ENCODE results near the gene TREH. TPM values are rescaled to one million over a fixed set of nuclear protein-coding genes. Genes with fewer than 3 reads are reported as not detected.
A peak's percentile ranks its signal among the peaks of the same experiment; 100 is the strongest.

The TREH gene
- total RNA-seq, 2 donors from 2014 or later: 2.4 TPM; not detected in 1

DNA sequence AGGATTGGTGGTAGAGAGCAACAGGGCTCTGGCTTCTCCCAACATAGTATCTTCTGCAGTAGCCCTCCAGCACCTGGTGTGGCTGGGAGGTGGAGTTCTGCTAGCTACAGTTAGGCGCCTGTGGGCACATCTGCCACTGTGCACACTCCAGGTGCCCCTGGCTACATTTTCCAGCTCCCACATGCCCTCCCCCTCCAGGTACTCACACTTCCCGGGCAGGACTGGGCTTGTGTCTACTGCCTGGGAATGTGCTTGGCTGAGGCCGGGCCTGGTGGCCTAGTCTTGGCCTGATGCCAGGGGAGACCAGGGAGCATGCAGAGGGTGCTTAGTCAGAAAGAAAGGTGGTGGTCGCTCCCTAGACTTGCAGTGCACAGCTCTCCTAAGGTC is 56.2 kb downstream of the TREH start:
- peak; percentile 74 for DNase-seq (ENCODE audit: low spot score)
- H3K36me3 ChIP-seq: no peaks in the 10 kb centered on the region
- H3K27ac ChIP-seq: peak overlapping the region; percentile 83 to 87
- H3K9me3 ChIP-seq: no peaks in the 10 kb centered on the region
- intact Hi-C loops (cut with DNase I): no loop called here
- 25% methylated on average over 4 of the region's 4 CpGs for WGBS
- H3K4me1 ChIP-seq (replicated peaks): peaks cover 20% of the 10 kb centered on the region
- H3K27me3 ChIP-seq (replicated peaks; ENCODE audit: insufficient read depth): no peaks in the 10 kb centered on the region
- no peak for TF ChIP-seq POLR2A (IDR thresholded peaks at IDR 0.05)
- no peak for TF ChIP-seq CTCF (IDR thresholded peaks at IDR 0.05)
- peak; percentile 59 for TF ChIP-seq POLR2AphosphoS5 (IDR thresholded peaks at IDR 0.05)
- no peak overlapping the region for H3K4me3 ChIP-seq

DNA sequence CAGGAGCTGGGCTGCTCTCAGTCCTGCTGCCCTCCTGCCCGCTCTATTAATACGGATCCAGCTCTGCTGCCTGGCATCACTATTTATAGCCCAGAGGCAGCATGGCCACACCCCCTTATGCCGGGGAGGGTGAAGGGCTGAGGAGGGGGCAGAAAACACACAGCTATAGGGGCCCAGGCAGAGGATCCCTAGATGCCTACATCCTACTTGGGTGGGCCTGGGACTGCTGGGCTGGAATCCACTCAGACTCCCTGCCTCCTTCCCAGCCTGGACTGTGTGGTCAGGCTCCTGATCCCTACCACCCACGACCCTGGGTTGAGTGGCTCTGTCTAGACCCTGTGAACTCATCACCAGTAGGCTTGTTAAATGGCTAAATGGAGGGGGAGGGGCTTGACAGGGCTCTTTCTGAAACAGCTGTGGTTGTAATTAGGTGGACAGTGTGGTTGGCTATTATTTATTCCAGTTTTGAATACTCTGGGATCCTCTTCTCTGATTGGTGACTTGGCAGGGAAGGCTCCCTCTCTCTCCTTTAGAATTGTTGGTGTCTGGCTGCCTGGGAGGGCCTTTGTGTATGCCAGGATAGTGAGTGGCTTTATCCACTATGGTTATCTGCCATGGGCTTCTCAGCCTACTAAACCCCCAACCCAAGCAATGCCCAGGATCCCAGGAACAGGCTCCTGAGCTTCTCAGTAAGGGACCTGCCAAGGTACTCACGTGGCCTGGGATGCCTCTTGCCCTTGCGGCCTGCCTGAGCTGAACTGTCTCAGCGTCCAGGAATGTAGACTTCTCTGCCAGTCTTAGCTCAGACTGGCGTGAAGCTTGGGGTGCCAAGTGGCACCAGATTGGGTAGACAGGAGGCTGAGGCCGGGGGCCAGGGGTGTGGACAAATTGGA is 56.8 kb downstream of the TREH start:
- H3K9me3 ChIP-seq: no peaks in the 10 kb centered on the region
- intact Hi-C loops (cut with DNase I): no loop called here
- H3K4me3 ChIP-seq: peak overlapping the region in 1 of 2 donors; percentile 47
- H3K36me3 ChIP-seq: no peaks in the 10 kb centered on the region
- H3K27ac ChIP-seq: peak overlapping the region; percentile 83 to 87
- H3K27me3 ChIP-seq (replicated peaks; ENCODE audit: insufficient read depth): no peaks in the 10 kb centered on the region
- H3K4me1 ChIP-seq (replicated peaks): peaks cover 20% of the 10 kb centered on the region
- no peak for TF ChIP-seq CTCF (IDR thresholded peaks at IDR 0.05)
- no peak for TF ChIP-seq POLR2A (IDR thresholded peaks at IDR 0.05)
- TF ChIP-seq POLR2AphosphoS5 (IDR thresholded peaks at IDR 0.05): peak; percentile 61
- peak; percentile 77 for DNase-seq (ENCODE audit: low spot score)
- 21% methylated on average over 9 of the region's 9 CpGs for WGBS

DNA sequence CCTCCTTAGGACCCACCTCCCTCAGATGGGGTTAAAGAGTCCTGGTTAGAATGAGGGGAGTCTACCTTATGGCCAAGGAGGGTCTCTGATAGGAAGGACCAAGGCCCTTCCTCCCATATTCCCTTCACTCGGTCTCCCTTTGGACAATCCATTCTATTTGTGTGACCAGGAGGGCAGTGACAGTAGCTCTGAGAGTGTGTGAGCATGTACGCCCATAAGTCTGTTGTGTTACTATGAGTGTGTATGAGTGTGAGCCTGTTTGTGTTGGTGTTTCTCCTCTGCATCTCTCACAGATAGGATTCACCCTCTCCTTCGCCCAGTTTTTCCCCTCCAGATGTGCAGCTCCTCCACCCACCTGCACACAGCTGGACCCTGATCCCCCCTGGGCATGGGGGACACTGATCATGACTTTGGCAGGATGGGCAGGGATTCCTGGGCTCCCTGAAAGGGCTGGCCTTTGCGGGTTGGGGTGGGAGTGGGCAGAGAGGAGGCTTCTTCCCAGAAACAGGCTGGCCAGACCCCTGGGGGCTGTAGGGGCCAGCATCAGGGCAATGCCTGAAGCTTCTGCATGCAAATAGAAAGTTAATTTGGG is 57.6 kb downstream of the TREH start:
- intact Hi-C loops (cut with DNase I): no loop called here
- DNase-seq (ENCODE audit: low spot score): no peak
- peak overlapping the region; percentile 45 to 47 for H3K4me3 ChIP-seq
- no peaks in the 10 kb centered on the region for H3K9me3 ChIP-seq
- peaks cover 20% of the 10 kb centered on the region for H3K4me1 ChIP-seq (replicated peaks)
- TF ChIP-seq POLR2AphosphoS5 (IDR thresholded peaks at IDR 0.05) (no peak), CTCF (IDR thresholded peaks at IDR 0.05) (no peak), POLR2A (IDR thresholded peaks at IDR 0.05) (no peak)
- H3K36me3 ChIP-seq: no peaks in the 10 kb centered on the region
- 20% methylated on average over 4 of the region's 4 CpGs for WGBS
- H3K27ac ChIP-seq: peak overlapping the region; percentile 83 to 87
- no peaks in the 10 kb centered on the region for H3K27me3 ChIP-seq (replicated peaks; ENCODE audit: insufficient read depth)

DNA sequence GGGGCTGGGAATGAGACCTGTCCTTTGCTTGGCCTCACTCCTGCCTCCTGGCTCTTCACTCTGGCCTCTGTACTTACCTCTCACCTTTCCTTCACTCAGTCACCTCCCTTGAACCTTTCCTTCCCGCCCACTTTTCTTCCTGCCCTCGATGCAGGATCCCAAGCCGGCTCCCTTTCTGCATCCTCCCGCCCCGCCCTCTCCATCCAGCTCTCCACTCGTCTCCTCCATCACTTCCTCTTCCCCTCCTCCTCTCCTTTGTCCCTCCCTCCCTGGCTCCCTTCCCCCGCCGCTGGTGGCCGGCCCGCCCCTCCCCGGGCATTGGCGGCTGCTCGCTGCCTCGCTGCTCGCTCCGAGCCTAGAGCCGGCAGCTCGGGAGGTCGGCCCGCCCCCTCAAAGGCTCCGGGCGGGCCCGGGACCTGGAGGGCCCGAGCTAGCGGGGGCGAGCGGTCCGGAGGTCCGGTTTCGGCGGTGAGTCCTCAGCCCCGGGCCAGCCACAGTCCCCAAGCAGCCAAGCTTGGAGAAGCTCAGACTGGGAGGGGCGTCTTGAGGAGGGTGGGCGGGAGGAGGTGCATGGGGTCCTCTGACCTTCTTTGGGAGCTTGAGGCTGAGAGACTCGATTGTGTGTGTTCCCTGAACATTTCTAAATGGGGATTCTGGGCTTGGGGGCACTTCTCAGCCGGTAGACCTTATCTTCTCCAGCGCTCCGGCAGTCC is 58.2 kb downstream of the TREH start:
- WGBS: 2% methylated on average over 38 of the region's 38 CpGs
- intact Hi-C loops (cut with DNase I): no loop called here
- peak overlapping the region; percentile 83 to 87 for H3K27ac ChIP-seq
- H3K4me1 ChIP-seq (replicated peaks): peaks cover 20% of the 10 kb centered on the region
- H3K36me3 ChIP-seq: no peaks in the 10 kb centered on the region
- no peaks in the 10 kb centered on the region for H3K9me3 ChIP-seq
- no peaks in the 10 kb centered on the region for H3K27me3 ChIP-seq (replicated peaks; ENCODE audit: insufficient read depth)
- peak; percentile 84 for DNase-seq (ENCODE audit: low spot score)
- H3K4me3 ChIP-seq: peak overlapping the region; percentile 45 to 47
- TF ChIP-seq POLR2A (IDR thresholded peaks at IDR 0.05) (peak; percentile 68), POLR2AphosphoS5 (IDR thresholded peaks at IDR 0.05) (peak; percentile 73), CTCF (IDR thresholded peaks at IDR 0.05) (no peak)

Data from prostate gland (tissue), 2 donors.